ENCODE measurements around the gene SLC66A2. TPM values are rescaled to one million over a fixed set of nuclear protein-coding genes. Genes with fewer than 3 reads are reported as not detected.
"Not testable (repeated sequence)": the region's sequence is repeated elsewhere in the genome, so short reads cannot be mapped to it uniquely, and the experiment has no call there.

SLC66A2 gene
- total RNA-seq, 1 donor from 2014 or later, result 31.6 TPM

GRCh38 chr18:79883461-79884293, 67.8 kb downstream of the SLC66A2 start:
- peaks cover 3% of the 10 kb centered on the region for H3K27me3 Mint-ChIP-seq
- no peaks in the 10 kb centered on the region for H3K4me1 Mint-ChIP-seq (ENCODE audit: low read depth)
- no peak overlapping the region for H3K4me3 Mint-ChIP-seq (ENCODE audit: low read depth)
- H3K27ac Mint-ChIP-seq, result no peak overlapping the region
- H3K9me3 Mint-ChIP-seq (ENCODE audit: low read depth), result peaks cover 5% of the 10 kb centered on the region
- H3K36me3 Mint-ChIP-seq (ENCODE audit: insufficient read depth), result no peaks in the 10 kb centered on the region
- DNase-seq (ENCODE audit: low spot score, unreplicated experiment), result no peak
- TF ChIP-seq CTCF (IDR thresholded peaks at IDR 0.05; ENCODE audit: unreplicated experiment), result no peak

- H3K4me3 Mint-ChIP-seq (ENCODE audit: low read depth), result no peak overlapping the region
- no peaks in the 10 kb centered on the region for H3K4me1 Mint-ChIP-seq (ENCODE audit: low read depth)
- no peaks in the 10 kb centered on the region for H3K36me3 Mint-ChIP-seq (ENCODE audit: insufficient read depth)
- TF ChIP-seq CTCF (IDR thresholded peaks at IDR 0.05; ENCODE audit: unreplicated experiment), result no peak
- DNase-seq (ENCODE audit: low spot score, unreplicated experiment), result no peak
- H3K9me3 Mint-ChIP-seq (ENCODE audit: low read depth), result peaks cover 5% of the 10 kb centered on the region
- H3K27ac Mint-ChIP-seq, result no peak overlapping the region
- peaks cover 3% of the 10 kb centered on the region for H3K27me3 Mint-ChIP-seq
These were observed 68.8 kb downstream of the SLC66A2 start for GRCh38 chr18:79882522-79883241.

GRCh38 chr18:79881695-79882094, 69.8 kb downstream of the SLC66A2 start:
- H3K9me3 Mint-ChIP-seq (ENCODE audit: low read depth), result peaks cover 5% of the 10 kb centered on the region
- no peaks in the 10 kb centered on the region for H3K4me1 Mint-ChIP-seq (ENCODE audit: low read depth)
- no peak overlapping the region for H3K27ac Mint-ChIP-seq
- TF ChIP-seq CTCF (IDR thresholded peaks at IDR 0.05; ENCODE audit: unreplicated experiment), result no peak
- no peak for DNase-seq (ENCODE audit: low spot score, unreplicated experiment)
- no peaks in the 10 kb centered on the region for H3K36me3 Mint-ChIP-seq (ENCODE audit: insufficient read depth)
- H3K4me3 Mint-ChIP-seq (ENCODE audit: low read depth), result no peak overlapping the region
- H3K27me3 Mint-ChIP-seq, result peaks cover 9% of the 10 kb centered on the region

GRCh38 chr18:79879566-79879965, 71.9 kb downstream of the SLC66A2 start:
- peaks cover 5% of the 10 kb centered on the region for H3K9me3 Mint-ChIP-seq (ENCODE audit: low read depth)
- H3K27me3 Mint-ChIP-seq, result peaks cover 9% of the 10 kb centered on the region
- H3K36me3 Mint-ChIP-seq (ENCODE audit: insufficient read depth), result no peaks in the 10 kb centered on the region
- no peak overlapping the region for H3K4me3 Mint-ChIP-seq (ENCODE audit: low read depth)
- TF ChIP-seq CTCF (IDR thresholded peaks at IDR 0.05; ENCODE audit: unreplicated experiment), result no peak
- H3K27ac Mint-ChIP-seq, result no peak overlapping the region
- DNase-seq (ENCODE audit: low spot score, unreplicated experiment), result no peak
- H3K4me1 Mint-ChIP-seq (ENCODE audit: low read depth), result no peaks in the 10 kb centered on the region

GRCh38 chr18:79878741-79879378, 72.6 kb downstream of the SLC66A2 start:
- no peak for DNase-seq (ENCODE audit: low spot score, unreplicated experiment)
- H3K9me3 Mint-ChIP-seq (ENCODE audit: low read depth), result peaks cover 5% of the 10 kb centered on the region
- peaks cover 13% of the 10 kb centered on the region for H3K27me3 Mint-ChIP-seq
- H3K4me1 Mint-ChIP-seq (ENCODE audit: low read depth), result no peaks in the 10 kb centered on the region
- TF ChIP-seq CTCF (IDR thresholded peaks at IDR 0.05; ENCODE audit: unreplicated experiment), result no peak
- H3K36me3 Mint-ChIP-seq (ENCODE audit: insufficient read depth), result no peaks in the 10 kb centered on the region
- no peak overlapping the region for H3K27ac Mint-ChIP-seq
- no peak overlapping the region for H3K4me3 Mint-ChIP-seq (ENCODE audit: low read depth)

- not testable (repeated sequence) for DNase-seq (ENCODE audit: low spot score, unreplicated experiment); H3K4me1 Mint-ChIP-seq (ENCODE audit: low read depth); H3K27ac Mint-ChIP-seq; H3K9me3 Mint-ChIP-seq (ENCODE audit: low read depth); H3K36me3 Mint-ChIP-seq (ENCODE audit: insufficient read depth); H3K4me3 Mint-ChIP-seq (ENCODE audit: low read depth)
- H3K27me3 Mint-ChIP-seq, result peaks cover 13% of the 10 kb centered on the region
These were observed 73.2 kb downstream of the SLC66A2 start for GRCh38 chr18:79878246-79878645.
